RPMI7951 (cell line): ENCODE results near the gene MPO. TPM values are rescaled to one million over a fixed set of nuclear protein-coding genes. Genes with fewer than 3 reads are reported as not detected.

Experiments
- DNase-seq: peaks from one replicate; pipeline ENCODE4 v3.0.0-alpha.2; 2012; ENCODE audit warnings: low read depth
- total RNA-seq: library from RNA; depleted of rRNA; stranded (reverse); fragments of >200 nt; shearing (Covaris generic); gene quantifications from 2 replicates; pipeline ENCODE4 v1.2.3, GENCODE V29; 2014

MPO gene
- total RNA-seq, 1 experiment from 2014 or later, result 0.12 TPM

- no peak for DNase-seq
Measured at GRCh38 chr17:58265902-58266875, 14.5 kb downstream of the MPO start.

GRCh38 chr17:58265271-58265670 lies 15.5 kb downstream of the MPO start:
- DNase-seq, result no peak

- no peak for DNase-seq
Measured at GRCh38 chr17:58264407-58265103, 16.2 kb downstream of the MPO start.

GRCh38 chr17:58263773-58264172 lies 17.0 kb downstream of the MPO start:
- no peak for DNase-seq

GRCh38 chr17:58262149-58262548 lies 18.6 kb downstream of the MPO start:
- no peak for DNase-seq

- DNase-seq, result no peak
Measured at GRCh38 chr17:58254803-58255202, 25.9 kb downstream of the MPO start.

GRCh38 chr17:58253082-58253481 lies 27.7 kb downstream of the MPO start:
- DNase-seq, result no peak

- DNase-seq, result no peak
Measured at GRCh38 chr17:58252141-58252540, 28.6 kb downstream of the MPO start.

GRCh38 chr17:58250344-58251011 lies 30.3 kb downstream of the MPO start:
- DNase-seq, result no peak

GRCh38 chr17:58249270-58250133 lies 31.2 kb downstream of the MPO start:
- peak; percentile 16 for DNase-seq

- no peak for DNase-seq
Measured at GRCh38 chr17:58248955-58249269, 31.8 kb downstream of the MPO start.

- DNase-seq, result no peak
Measured at GRCh38 chr17:58247511-58248363, 33.0 kb downstream of the MPO start.

GRCh38 chr17:58246781-58247180 lies 34.0 kb downstream of the MPO start:
- no peak for DNase-seq

GRCh38 chr17:58246104-58246740 lies 34.5 kb downstream of the MPO start:
- no peak for DNase-seq

- DNase-seq, result no peak
Measured at GRCh38 chr17:58245428-58246103, 35.2 kb downstream of the MPO start.

- DNase-seq, result no peak
Measured at GRCh38 chr17:58244963-58245362, 35.8 kb downstream of the MPO start.

- no peak for DNase-seq
Measured at GRCh38 chr17:58242171-58242784, 38.5 kb downstream of the MPO start.

GRCh38 chr17:58239987-58240386 lies 40.7 kb downstream of the MPO start:
- no peak for DNase-seq

GRCh38 chr17:58238147-58238634 lies 42.5 kb downstream of the MPO start, which contains the start of gene LPO:
LPO (plus strand) TSS chr17:58238584; CDS start chr17:58242980, 4,396 bp downstream.
- DNase-seq, result no peak
